ENCODE results near the gene RER1. TPM values are rescaled to one million over a fixed set of nuclear protein-coding genes. Genes with fewer than 3 reads are reported as not detected.

Gene RER1
- total RNA-seq, 2 donors from 2014 or later = 114 TPM

DNA sequence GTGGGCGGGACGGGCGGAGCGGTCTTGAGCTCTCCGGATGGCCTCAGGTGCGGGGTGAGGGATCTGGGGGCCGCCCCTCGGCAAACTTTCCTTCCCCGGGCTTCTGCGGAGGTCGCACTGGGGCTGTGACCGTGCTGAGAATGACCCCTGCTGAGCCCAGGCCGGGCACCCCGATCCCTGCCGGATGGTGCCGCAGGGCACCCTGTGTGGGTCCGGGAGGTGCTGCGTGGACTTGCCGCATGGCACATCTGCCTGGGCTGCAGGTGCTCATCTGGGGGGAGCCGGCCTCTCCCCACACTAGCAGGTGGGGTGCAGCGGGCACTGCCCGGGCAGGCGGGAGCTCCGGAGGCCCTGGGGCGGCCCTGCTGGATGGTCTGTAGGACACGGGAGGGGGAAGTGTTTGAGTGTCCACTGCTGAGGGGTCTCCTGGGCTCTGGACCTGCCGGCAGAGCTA is 52.5 kb downstream of the RER1 start:
- H3K4me3 Mint-ChIP-seq = no peak overlapping the region
- WGBS, 2 experiments (ENCODE audit: insufficient coverage in 1 of 2, insufficient read length in 1 of 2) = 43 to 50% methylated on average over 8 to 27 of the region's 27 CpGs
- peaks cover 38% of the 10 kb centered on the region for H3K27me3 Mint-ChIP-seq (ENCODE audit: insufficient read depth)
- no peak overlapping the region for H3K27ac ChIP-seq (ENCODE audit: low read depth, low read length)
- TF ChIP-seq, protein P1, sequence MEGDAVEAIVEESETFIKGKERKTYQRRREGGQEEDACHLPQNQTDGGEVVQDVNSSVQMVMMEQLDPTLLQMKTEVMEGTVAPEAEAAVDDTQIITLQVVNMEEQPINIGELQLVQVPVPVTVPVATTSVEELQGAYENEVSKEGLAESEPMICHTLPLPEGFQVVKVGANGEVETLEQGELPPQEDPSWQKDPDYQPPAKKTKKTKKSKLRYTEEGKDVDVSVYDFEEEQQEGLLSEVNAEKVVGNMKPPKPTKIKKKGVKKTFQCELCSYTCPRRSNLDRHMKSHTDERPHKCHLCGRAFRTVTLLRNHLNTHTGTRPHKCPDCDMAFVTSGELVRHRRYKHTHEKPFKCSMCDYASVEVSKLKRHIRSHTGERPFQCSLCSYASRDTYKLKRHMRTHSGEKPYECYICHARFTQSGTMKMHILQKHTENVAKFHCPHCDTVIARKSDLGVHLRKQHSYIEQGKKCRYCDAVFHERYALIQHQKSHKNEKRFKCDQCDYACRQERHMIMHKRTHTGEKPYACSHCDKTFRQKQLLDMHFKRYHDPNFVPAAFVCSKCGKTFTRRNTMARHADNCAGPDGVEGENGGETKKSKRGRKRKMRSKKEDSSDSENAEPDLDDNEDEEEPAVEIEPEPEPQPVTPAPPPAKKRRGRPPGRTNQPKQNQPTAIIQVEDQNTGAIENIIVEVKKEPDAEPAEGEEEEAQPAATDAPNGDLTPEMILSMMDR (conservative IDR thresholded peaks at IDR 0.05) = no peak
- no peaks in the 10 kb centered on the region for H3K9me3 Mint-ChIP-seq
- no peaks in the 10 kb centered on the region for H3K4me1 Mint-ChIP-seq
- no peak for DNase-seq
- H3K4me3 ChIP-seq (ENCODE audit: low read length) = no peak overlapping the region
- peaks cover 43% of the 10 kb centered on the region for H3K27me3 ChIP-seq (ENCODE audit: control insufficient read depth, insufficient read depth, low read length, poor library complexity, severe bottlenecking)
- no peaks in the 10 kb centered on the region for H3K36me3 Mint-ChIP-seq (ENCODE audit: low read depth)
- no peaks in the 10 kb centered on the region for H3K9me3 ChIP-seq (ENCODE audit: control insufficient read depth, low read length)
- H3K4me1 ChIP-seq (ENCODE audit: control insufficient read depth, insufficient read depth, low read length) = no peaks in the 10 kb centered on the region
- no peak overlapping the region for H3K27ac Mint-ChIP-seq
- no peaks in the 10 kb centered on the region for H3K36me3 ChIP-seq (ENCODE audit: control insufficient read depth, insufficient read depth, low read length)
- H3K9ac ChIP-seq (ENCODE audit: extremely low read depth, low read length, poor library complexity, severe bottlenecking) = no peak overlapping the region

DNA sequence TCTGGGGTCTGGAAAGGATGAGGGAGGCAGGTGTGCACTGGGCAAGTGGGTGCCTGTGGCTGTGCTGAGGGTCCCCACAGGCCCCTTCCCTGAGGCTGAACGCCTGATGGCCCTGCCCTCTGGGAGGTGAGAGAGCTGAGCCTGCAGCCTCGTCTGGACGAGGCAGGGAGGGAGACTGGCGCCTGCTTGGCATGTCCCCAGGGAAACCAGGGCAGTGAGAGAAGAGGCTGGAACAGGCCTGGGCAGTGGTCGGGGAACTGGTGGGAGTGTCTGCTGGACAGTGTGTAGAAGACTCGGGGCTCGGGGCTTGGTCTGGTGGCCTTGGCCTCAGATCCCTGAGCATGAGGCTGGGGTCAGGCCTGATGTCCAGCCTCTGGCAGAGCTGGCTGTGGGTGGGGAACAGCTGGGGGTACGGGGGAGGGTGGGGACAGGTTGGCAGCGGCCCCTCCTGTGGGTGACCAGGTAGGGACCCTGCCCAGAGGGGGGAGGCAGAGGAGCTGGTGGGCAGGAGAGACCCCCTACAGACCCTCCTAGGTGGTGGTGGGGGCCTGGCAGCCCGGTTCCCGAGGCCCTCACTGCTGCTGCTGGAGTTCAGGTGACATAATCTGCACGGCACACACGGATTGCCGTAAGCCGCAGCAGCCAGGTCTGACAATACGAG is 53.7 kb downstream of the RER1 start:
- Histone ChIP-seq H3K9ac (ENCODE audit: extremely low read depth, low read length, poor library complexity, severe bottlenecking) (no peak overlapping the region), H3K27me3 (ENCODE audit: control insufficient read depth, insufficient read depth, low read length, poor library complexity, severe bottlenecking) (peaks cover 43% of the 10 kb centered on the region), H3K9me3 (ENCODE audit: control insufficient read depth, low read length) (no peaks in the 10 kb centered on the region), H3K4me3 (ENCODE audit: low read length) (no peak overlapping the region), H3K36me3 (ENCODE audit: control insufficient read depth, insufficient read depth, low read length) (no peaks in the 10 kb centered on the region), H3K27ac (ENCODE audit: low read depth, low read length) (no peak overlapping the region), H3K4me1 (ENCODE audit: control insufficient read depth, insufficient read depth, low read length) (no peaks in the 10 kb centered on the region)
- no peaks in the 10 kb centered on the region for H3K9me3 Mint-ChIP-seq
- H3K4me3 Mint-ChIP-seq = no peak overlapping the region
- no peaks in the 10 kb centered on the region for H3K4me1 Mint-ChIP-seq
- DNase-seq = no peak
- H3K36me3 Mint-ChIP-seq (ENCODE audit: low read depth) = no peaks in the 10 kb centered on the region
- 89% methylated on average over 14 to 16 of the region's 16 CpGs for WGBS, 2 experiments (ENCODE audit: insufficient coverage in 1 of 2, insufficient read length in 1 of 2)
- H3K27ac Mint-ChIP-seq = no peak overlapping the region
- TF ChIP-seq, protein P1 (conservative IDR thresholded peaks at IDR 0.05) = no peak
- H3K27me3 Mint-ChIP-seq (ENCODE audit: insufficient read depth) = peaks cover 38% of the 10 kb centered on the region

DNA sequence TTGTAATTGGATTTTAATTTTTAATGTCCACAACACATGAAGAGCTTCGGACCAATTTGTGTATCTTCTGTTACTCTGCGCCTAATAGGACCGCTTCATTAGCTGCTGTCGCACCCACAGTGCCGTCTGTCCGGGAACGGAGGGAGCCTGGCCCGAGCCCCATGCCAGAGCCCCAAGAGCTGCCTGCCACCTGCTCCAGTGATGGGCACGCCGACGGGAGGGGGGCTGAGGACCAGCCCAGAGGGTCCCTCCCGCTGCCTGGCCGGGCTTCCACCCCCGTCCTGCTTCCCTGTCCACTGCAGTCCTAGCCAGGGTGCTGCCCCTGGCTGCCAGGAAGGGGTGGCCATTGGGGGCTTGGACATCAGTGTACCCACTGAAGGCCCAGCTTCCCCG is 54.2 kb downstream of the RER1 start:
- Histone ChIP-seq H3K4me1 (ENCODE audit: control insufficient read depth, insufficient read depth, low read length) (no peaks in the 10 kb centered on the region), H3K36me3 (ENCODE audit: control insufficient read depth, insufficient read depth, low read length) (no peaks in the 10 kb centered on the region), H3K4me3 (ENCODE audit: low read length) (no peak overlapping the region), H3K27ac (ENCODE audit: low read depth, low read length) (peak overlapping the region; percentile 57), H3K27me3 (ENCODE audit: control insufficient read depth, insufficient read depth, low read length, poor library complexity, severe bottlenecking) (peaks cover 43% of the 10 kb centered on the region), H3K9me3 (ENCODE audit: control insufficient read depth, low read length) (no peaks in the 10 kb centered on the region), H3K9ac (ENCODE audit: extremely low read depth, low read length, poor library complexity, severe bottlenecking) (no peak overlapping the region)
- Mint-ChIP-seq H3K27me3 (ENCODE audit: insufficient read depth) (peaks cover 37% of the 10 kb centered on the region), H3K36me3 (ENCODE audit: low read depth) (no peaks in the 10 kb centered on the region), H3K4me3 (no peak overlapping the region), H3K27ac (no peak overlapping the region), H3K9me3 (no peaks in the 10 kb centered on the region), H3K4me1 (no peaks in the 10 kb centered on the region)
- WGBS, 2 experiments (ENCODE audit: insufficient coverage in 1 of 2, insufficient read length in 1 of 2) = 83 to 91% methylated on average over 7 to 15 of the region's 15 CpGs
- TF ChIP-seq, protein P1 (conservative IDR thresholded peaks at IDR 0.05) = no peak
- DNase-seq = no peak
